Measurements from ENCODE around the gene GRPEL1. TPM values are rescaled to one million over a fixed set of nuclear protein-coding genes. Genes with fewer than 3 reads are reported as not detected.
A peak's percentile ranks its signal among the peaks of the same experiment; 100 is the strongest.

GRPEL1 gene
- polyA plus RNA-seq, 3 donors, result 44.1 to 49.6 (median 45.4) TPM

GRCh38 chr4:7073059-7073458 lies 5.2 kb upstream of the GRPEL1 start:
- no peak overlapping the region for H3K4me3 Mint-ChIP-seq
- 92% methylated on average over 14 of the region's 14 CpGs for WGBS (ENCODE audit: insufficient coverage)
- H3K27ac ChIP-seq (ENCODE audit: low read depth in 1 of 2, low read length in 2 of 2), result no peak overlapping the region
- no peak overlapping the region for H3K27ac Mint-ChIP-seq
- H3K9me3 Mint-ChIP-seq, result no peaks in the 10 kb centered on the region
- H3K36me3 Mint-ChIP-seq, result no peaks in the 10 kb centered on the region
- TF ChIP-seq CTCF (IDR thresholded peaks at IDR 0.05), result no peak
- no peaks in the 10 kb centered on the region for H3K9me3 ChIP-seq (replicated peaks in 1 of 2; ENCODE audit: control insufficient read depth in 1 of 2, insufficient read depth in 1 of 2, low read length in 2 of 2)
- H3K27me3 Mint-ChIP-seq (ENCODE audit: low read depth in 3 of 3), result peaks cover 26 to 35% (median 34%) of the 10 kb centered on the region in 3 donors
- no peaks in the 10 kb centered on the region for H3K36me3 ChIP-seq (replicated peaks in 1 of 2; ENCODE audit: control insufficient read depth in 1 of 2, insufficient read depth in 2 of 2, low read length in 2 of 2)
- no peak overlapping the region for H3K4me3 ChIP-seq (replicated peaks in 1 of 3; ENCODE audit: low read depth in 2 of 3, low read length in 3 of 3)
- intact Hi-C loops (cut with micrococcal nuclease), result loop anchor here (5.0 kb wide), 2 partner anchors 86 to 356 kb away; partner anchors contain the start of gene BLOC1S4 (in 1 of the 2)
- H3K4me2 ChIP-seq (replicated peaks; ENCODE audit: extremely low read depth, low read length, poor library complexity, severe bottlenecking), result no peak overlapping the region
- H3K9ac ChIP-seq (ENCODE audit: insufficient read depth, low read length, poor library complexity, severe bottlenecking), result no peak overlapping the region
- peaks cover 10 to 13% of the 10 kb centered on the region in 2 donors for H3K4me1 ChIP-seq (ENCODE audit: control insufficient read depth in 1 of 2, insufficient read depth in 2 of 2, low read length in 2 of 2)
- H3K79me2 ChIP-seq (ENCODE audit: insufficient read depth, low read length), result no peaks in the 10 kb centered on the region
- peaks cover 0 to 18% of the 10 kb centered on the region in 2 donors for H3K27me3 ChIP-seq (ENCODE audit: control insufficient read depth in 2 of 2, insufficient read depth in 2 of 2, low read length in 2 of 2)
- no peak overlapping the region for H2AFZ ChIP-seq (ENCODE audit: insufficient read depth, low read depth, low read length, poor library complexity, severe bottlenecking)
- DNase-seq, result no peak
- H4K20me1 ChIP-seq (ENCODE audit: insufficient read depth, low read length), result no peaks in the 10 kb centered on the region
- peaks cover 12% of the 10 kb centered on the region for H3K4me1 Mint-ChIP-seq

- Histone ChIP-seq H3K27ac (ENCODE audit: low read depth in 1 of 2, low read length in 2 of 2) (no peak overlapping the region), H2AFZ (ENCODE audit: insufficient read depth, low read depth, low read length, poor library complexity, severe bottlenecking) (no peak overlapping the region), H3K9ac (ENCODE audit: insufficient read depth, low read length, poor library complexity, severe bottlenecking) (no peak overlapping the region), H3K27me3 (ENCODE audit: control insufficient read depth in 2 of 2, insufficient read depth in 2 of 2, low read length in 2 of 2) (peaks cover 0 to 18% of the 10 kb centered on the region in 2 donors), H3K79me2 (ENCODE audit: insufficient read depth, low read length) (peaks cover 20% of the 10 kb centered on the region), H3K4me2 (replicated peaks; ENCODE audit: extremely low read depth, low read length, poor library complexity, severe bottlenecking) (no peak overlapping the region), H3K4me3 (replicated peaks in 1 of 3; ENCODE audit: low read depth in 2 of 3, low read length in 3 of 3) (no peak overlapping the region), H3K9me3 (replicated peaks in 1 of 2; ENCODE audit: control insufficient read depth in 1 of 2, insufficient read depth in 1 of 2, low read length in 2 of 2) (no peaks in the 10 kb centered on the region), H3K36me3 (replicated peaks in 1 of 2; ENCODE audit: control insufficient read depth in 1 of 2, insufficient read depth in 2 of 2, low read length in 2 of 2) (no peaks in the 10 kb centered on the region), H3K4me1 (ENCODE audit: control insufficient read depth in 1 of 2, insufficient read depth in 2 of 2, low read length in 2 of 2) (peaks cover 26 to 33% of the 10 kb centered on the region in 2 donors), H4K20me1 (ENCODE audit: insufficient read depth, low read length) (peaks cover 15% of the 10 kb centered on the region)
- intact Hi-C loops (cut with micrococcal nuclease), result loop anchor here (2.0 to 5.0 kb wide), 3 partner anchors 84 to 354 kb away; partner anchors contain the start of gene BLOC1S4 (in 1 of the 2)
- H3K9me3 Mint-ChIP-seq, result no peaks in the 10 kb centered on the region
- H3K36me3 Mint-ChIP-seq, result peaks cover 1 to 2% of the 10 kb centered on the region in 2 donors
- DNase-seq, result peak; percentile 75 to 81 (median 77)
- H3K27me3 Mint-ChIP-seq (ENCODE audit: low read depth in 3 of 3), result peaks cover 16 to 32% (median 26%) of the 10 kb centered on the region in 3 donors
- TF ChIP-seq CTCF (IDR thresholded peaks at IDR 0.05), result peak; percentile 98
- 35% methylated on average over 21 of the region's 23 CpGs for WGBS (ENCODE audit: insufficient coverage)
- peak overlapping the region in 1 of 2 donors; percentile 53 for H3K4me3 Mint-ChIP-seq
- H3K27ac Mint-ChIP-seq, result no peak overlapping the region
- peaks cover 26% of the 10 kb centered on the region for H3K4me1 Mint-ChIP-seq
Measured at GRCh38 chr4:7070729-7071511, 3.1 kb upstream of the GRPEL1 start.

All from CD14-positive monocyte (primary cell).